T follicular helper cell (primary cell): ENCODE data around the gene SMAD4.
A peak's percentile ranks its signal among the peaks of the same experiment; 100 is the strongest.
"Not testable (repeated sequence)": the region's sequence is repeated elsewhere in the genome, so short reads cannot be mapped to it uniquely, and the experiment has no call there.

Experiments used
- DNase-seq: peaks from one replicate; pipeline ENCODE4 v3.0.0-alpha.2; 2020; ENCODE audit warnings: low read depth

Gene SMAD4

GRCh38 chr18:51070545-51070944, 40.5 kb downstream of the SMAD4 start:
- DNase-seq = no peak

- DNase-seq = no peak
Measured at GRCh38 chr18:51072586-51073313, 42.7 kb downstream of the SMAD4 start.

- no peak for DNase-seq
Measured at GRCh38 chr18:51074605-51075004, 44.6 kb downstream of the SMAD4 start.

- DNase-seq = no peak
Measured at GRCh38 chr18:51076503-51076902, 46.5 kb downstream of the SMAD4 start.

- DNase-seq = no peak
Measured at GRCh38 chr18:51077217-51077616, 47.2 kb downstream of the SMAD4 start.

GRCh38 chr18:51078026-51078425, 48.0 kb downstream of the SMAD4 start:
- no peak for DNase-seq

GRCh38 chr18:51082571-51083267, 52.7 kb downstream of the SMAD4 start:
- DNase-seq = no peak

GRCh38 chr18:51083398-51083797, 53.4 kb downstream of the SMAD4 start:
- no peak for DNase-seq

GRCh38 chr18:51088410-51088809, 58.4 kb downstream of the SMAD4 start:
- DNase-seq = no peak

- no peak for DNase-seq
Measured at GRCh38 chr18:51089691-51090090, 59.7 kb downstream of the SMAD4 start.

GRCh38 chr18:51091270-51091669, 61.3 kb downstream of the SMAD4 start:
- DNase-seq = no peak

- DNase-seq = no peak
Measured at GRCh38 chr18:51092117-51092516, 62.1 kb downstream of the SMAD4 start.

GRCh38 chr18:51092967-51093366, 63.0 kb downstream of the SMAD4 start:
- not testable (repeated sequence) for DNase-seq

- DNase-seq = no peak
Measured at GRCh38 chr18:51097021-51097822, 67.2 kb downstream of the SMAD4 start.

- no peak for DNase-seq
Measured at GRCh38 chr18:51098082-51098481, 68.1 kb downstream of the SMAD4 start.

- DNase-seq = no peak
Measured at GRCh38 chr18:51098513-51098912, 68.5 kb downstream of the SMAD4 start.

- no peak for DNase-seq
Measured at GRCh38 chr18:51100385-51101120, 70.5 kb downstream of the SMAD4 start.

GRCh38 chr18:51107082-51107481, 77.1 kb downstream of the SMAD4 start:
- no peak for DNase-seq

- DNase-seq = no peak
Measured at GRCh38 chr18:51107598-51108305, 77.7 kb downstream of the SMAD4 start.

GRCh38 chr18:51108330-51108729, 78.3 kb downstream of the SMAD4 start:
- no peak for DNase-seq

- peak; percentile 44 for DNase-seq
Measured at GRCh38 chr18:51110073-51110797, 80.2 kb downstream of the SMAD4 start.
